Caco-2 (cell line): Measurements from ENCODE around the gene TMSB15C. TPM values are rescaled to one million over a fixed set of nuclear protein-coding genes. Genes with fewer than 3 reads are reported as not detected.
"Not testable (repeated sequence)": the region's sequence is repeated elsewhere in the genome, so short reads cannot be mapped to it uniquely, and the experiment has no call there.

Source experiments
- BruUV-seq: library from RNA; stranded (reverse); fragments of 400-500 nt; replicated peaks from 2 replicates; lab custom pipeline; 2021; lab: Mats Ljungman, UMichigan
- CTCF ChIA-PET: fragments of 300-600 bp; sonication (Branson Sonifier 250); formaldehyde crosslinking; loops from one replicate; lab custom pipeline; 2022; ENCODE audit warnings: antibody characterized with exemption; lab: Charles Lee
- POLR2A ChIA-PET: fragments of 300-600 bp; sonication (Branson Sonifier 250); formaldehyde crosslinking; loops from one replicate; lab custom pipeline; 2022; ENCODE audit warnings: antibody characterized with exemption; lab: Charles Lee
- DNase-seq, 2 experiments: peaks; one replicate each; pipeline versions ENCODE4 v3.0.0 to v3.0.0-alpha.2; 2020 to 2022
- H3K27me3 ChIP-seq: replicated peaks from 2 replicates; pipeline ENCODE4 v1.6.0; 2011; ENCODE audit warnings: low read length; ENCODE audit not compliant: control insufficient read depth, insufficient read depth
- H3K36me3 ChIP-seq: 2 replicates; pipeline ENCODE4 v1.5.1; 2011; ENCODE audit warnings: low read length; ENCODE audit not compliant: control insufficient read depth, insufficient read depth
- H3K4me1 ChIP-seq: fragments of 250-450 bp; sonication (Bioruptor Pico); 2 replicates; pipeline ENCODE4 v1.5.1; 2020; ENCODE audit warnings: mild to moderate bottlenecking
- H3K4me3 ChIP-seq: 2 replicates; pipeline ENCODE4 v1.5.1; 2011; ENCODE audit warnings: low read depth, mild to moderate bottlenecking, control low read depth, low read length
- H3K9me3 ChIP-seq: fragments of 250-450 bp; sonication (Bioruptor Pico); 2 replicates; pipeline ENCODE4 v1.5.1; 2020; ENCODE audit warnings: mild to moderate bottlenecking, moderate library complexity
- H3K27ac Mint-ChIP-seq: one replicate; pipeline ENCODE4 v1.8.0; 2022; ENCODE audit warnings: mixed read lengths; ENCODE audit not compliant: unreplicated experiment
- H3K27me3 Mint-ChIP-seq: one replicate; pipeline ENCODE4 v1.8.0; 2022; ENCODE audit warnings: mixed read lengths; ENCODE audit not compliant: insufficient read depth, unreplicated experiment
- H3K36me3 Mint-ChIP-seq: one replicate; pipeline ENCODE4 v1.8.0; 2022; ENCODE audit warnings: mild to moderate bottlenecking, mixed read lengths; ENCODE audit not compliant: insufficient read depth, unreplicated experiment
- H3K4me1 Mint-ChIP-seq: one replicate; pipeline ENCODE4 v1.8.0; 2022; ENCODE audit warnings: low read depth, mixed read lengths; ENCODE audit not compliant: unreplicated experiment
- H3K4me3 Mint-ChIP-seq: one replicate; pipeline ENCODE4 v1.8.0; 2022; ENCODE audit warnings: mild to moderate bottlenecking, moderate library complexity, mixed read lengths; ENCODE audit not compliant: unreplicated experiment
- H3K9me3 Mint-ChIP-seq: one replicate; pipeline ENCODE4 v1.8.0; 2022; ENCODE audit warnings: mixed read lengths; ENCODE audit not compliant: unreplicated experiment
- CTCF ChIP-seq, 2 experiments: fragments of 200-600 bp in 1 of 2; IDR thresholded peaks; 1 replicate in 1 of 2; 2 replicates in 1 of 2; pipeline versions ENCODE4 v1.5.1 to v1.8.0; 2011 to 2022; ENCODE audit warnings: antibody characterized with exemption in 1 of 2, control low read depth in 1 of 2, inconsistent platforms in 1 of 2, low read depth in 1 of 2, low read length in 1 of 2, mild to moderate bottlenecking in 1 of 2, moderate library complexity in 1 of 2; ENCODE audit not compliant: insufficient read depth in 1 of 2, severe bottlenecking in 1 of 2, unreplicated experiment in 1 of 2
- intact Hi-C: fragments of 100-400 bp; cut with micrococcal nuclease; formaldehyde crosslinking; loops from one replicate; pipeline ENCODE4 v1.10.0; 2022; ENCODE audit not compliant: unreplicated experiment
- total RNA-seq: library from RNA; stranded (reverse); gene quantifications from 2 replicates; pipeline ENCODE4 v1.2.3, GENCODE V29; 2022

Gene TMSB15C
- total RNA-seq, 1 experiment from 2014 or later = 3.2 TPM

DNA sequence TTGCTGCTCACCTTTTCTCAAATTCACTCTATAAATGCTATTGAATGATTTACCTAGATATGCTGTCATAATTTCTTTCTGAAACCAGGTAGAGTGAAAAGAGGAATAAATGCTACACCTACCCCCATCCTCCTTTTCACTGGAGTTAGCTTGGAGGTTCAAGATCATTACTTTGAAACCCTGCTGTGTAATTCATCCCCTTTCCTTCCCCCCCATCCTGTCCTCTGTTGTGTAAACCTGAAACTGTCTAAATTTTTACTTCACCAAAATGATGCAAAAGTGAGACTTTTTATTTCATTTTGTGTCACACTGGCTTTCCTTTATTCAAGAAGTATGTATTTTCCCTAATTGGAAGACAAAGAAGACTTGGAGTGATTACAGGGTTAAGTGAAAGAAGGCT, 41.7 kb upstream of the TMSB15C start:
- intact Hi-C loops = no loop called here
- no peak for DNase-seq
- Histone ChIP-seq H3K27me3 (no peaks in the 10 kb centered on the region), H3K4me1 (no peaks in the 10 kb centered on the region), H3K36me3 (no peaks in the 10 kb centered on the region), H3K4me3 (no peak overlapping the region), H3K9me3 (no peaks in the 10 kb centered on the region)
- Mint-ChIP-seq H3K27ac (no peak overlapping the region), H3K4me1 (no peaks in the 10 kb centered on the region), H3K36me3 (no peaks in the 10 kb centered on the region), H3K9me3 (no peaks in the 10 kb centered on the region), H3K4me3 (no peak overlapping the region), H3K27me3 (no peaks in the 10 kb centered on the region)
- CTCF ChIA-PET = no interaction called here
- POLR2A ChIA-PET = no interaction called here
- BruUV-seq = no TSS peak
- TF ChIP-seq CTCF (IDR thresholded peaks at IDR 0.05; ENCODE audit: insufficient read depth in 1 of 2, low read depth in 1 of 2, low read length in 1 of 2, severe bottlenecking in 1 of 2, unreplicated experiment in 1 of 2) = no peak

GRCh38 chrX:104113222-104113965, 37.4 kb upstream of the TMSB15C start:
- H3K4me1 Mint-ChIP-seq = no peaks in the 10 kb centered on the region
- Histone ChIP-seq H3K36me3 (no peaks in the 10 kb centered on the region), H3K27me3 (no peaks in the 10 kb centered on the region), H3K4me3 (peak overlapping the region; percentile 64), H3K9me3 (no peaks in the 10 kb centered on the region), H3K4me1 (no peaks in the 10 kb centered on the region)
- peak; percentile 26 to 65 for TF ChIP-seq CTCF (IDR thresholded peaks at IDR 0.05; ENCODE audit: insufficient read depth in 1 of 2, low read depth in 1 of 2, low read length in 1 of 2, severe bottlenecking in 1 of 2, unreplicated experiment in 1 of 2)
- BruUV-seq = no TSS peak
- H3K27me3 Mint-ChIP-seq = no peaks in the 10 kb centered on the region
- DNase-seq = peak; percentile 58 to 67
- H3K36me3 Mint-ChIP-seq = no peaks in the 10 kb centered on the region
- ChIA-PET POLR2A (no interaction called here), CTCF (interaction anchor here (1.0 to 2.4 kb wide), 2 partner anchors 200 to 268 kb away, joined by 4 to 8 read pairs; no protein-coding TSS in a partner anchor)
- intact Hi-C loops = loop anchor here (1.0 to 5.0 kb wide), 2 partner anchors 23 to 266 kb away; no protein-coding TSS in a partner anchor
- H3K4me3 Mint-ChIP-seq = peak overlapping the region; percentile 89
- no peak overlapping the region for H3K27ac Mint-ChIP-seq
- H3K9me3 Mint-ChIP-seq = no peaks in the 10 kb centered on the region

DNA sequence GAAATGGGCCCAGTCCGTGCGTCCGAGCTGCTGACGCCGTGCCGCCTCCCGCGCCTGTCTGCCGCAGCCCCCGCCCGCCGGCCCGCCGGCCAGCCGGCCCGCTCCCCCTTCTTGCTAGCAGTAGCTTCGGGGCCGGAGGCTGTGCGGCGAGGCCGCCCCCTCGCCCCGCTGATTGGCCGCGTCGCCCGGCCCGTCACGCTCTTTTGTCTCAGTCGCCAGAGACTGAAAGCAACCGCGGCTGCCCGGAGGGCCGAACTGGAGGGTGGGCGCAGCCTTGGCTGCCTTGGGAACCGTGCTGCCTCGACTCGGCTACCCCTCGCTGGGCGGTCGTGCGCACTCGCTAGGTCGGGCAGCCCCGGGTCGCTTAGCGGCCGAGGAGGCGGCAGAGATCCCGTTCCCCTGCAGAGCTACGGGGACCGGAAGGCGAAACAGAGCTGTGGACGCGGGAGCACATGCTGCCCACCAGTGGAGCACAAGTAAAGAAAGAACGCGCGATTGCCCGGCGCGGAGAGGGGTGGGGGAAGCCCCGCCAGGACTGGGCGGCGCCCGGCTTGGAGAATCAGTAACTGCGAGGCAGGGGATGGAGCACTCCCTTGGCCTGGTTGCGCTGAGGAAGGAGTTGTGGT, 36.4 kb upstream of the TMSB15C start, which contains the start of gene ZCCHC18:
ZCCHC18 (plus strand) TSS at position 198 of the 626 bp plus-strand sequence. CDS start 1,589 bp downstream, outside the sequence.
- Mint-ChIP-seq H3K27me3 (no peaks in the 10 kb centered on the region), H3K36me3 (no peaks in the 10 kb centered on the region), H3K9me3 (no peaks in the 10 kb centered on the region), H3K4me3 (peak within 1 kb of the TSS; percentile 89), H3K4me1 (no peaks in the 10 kb centered on the region), H3K27ac (no peak within 1 kb of the TSS)
- intact Hi-C loops = loop anchor here (5.0 kb wide), 1 partner anchor 265 kb away; no protein-coding TSS in a partner anchor
- Histone ChIP-seq H3K4me1 (no peaks in the 10 kb centered on the region), H3K27me3 (no peaks in the 10 kb centered on the region), H3K4me3 (peak within 1 kb of the TSS; percentile 64), H3K36me3 (no peaks in the 10 kb centered on the region), H3K9me3 (no peaks in the 10 kb centered on the region)
- ChIA-PET POLR2A (no interaction called here), CTCF (interaction anchor here (1.0 to 2.4 kb wide), 2 partner anchors 199 to 267 kb away, joined by 4 to 8 read pairs; no protein-coding TSS in a partner anchor)
- TF ChIP-seq CTCF (IDR thresholded peaks at IDR 0.05; ENCODE audit: insufficient read depth in 1 of 2, low read depth in 1 of 2, low read length in 1 of 2, severe bottlenecking in 1 of 2, unreplicated experiment in 1 of 2) = no peak
- BruUV-seq = no TSS peak
- peak; percentile 38 to 55 for DNase-seq

DNA sequence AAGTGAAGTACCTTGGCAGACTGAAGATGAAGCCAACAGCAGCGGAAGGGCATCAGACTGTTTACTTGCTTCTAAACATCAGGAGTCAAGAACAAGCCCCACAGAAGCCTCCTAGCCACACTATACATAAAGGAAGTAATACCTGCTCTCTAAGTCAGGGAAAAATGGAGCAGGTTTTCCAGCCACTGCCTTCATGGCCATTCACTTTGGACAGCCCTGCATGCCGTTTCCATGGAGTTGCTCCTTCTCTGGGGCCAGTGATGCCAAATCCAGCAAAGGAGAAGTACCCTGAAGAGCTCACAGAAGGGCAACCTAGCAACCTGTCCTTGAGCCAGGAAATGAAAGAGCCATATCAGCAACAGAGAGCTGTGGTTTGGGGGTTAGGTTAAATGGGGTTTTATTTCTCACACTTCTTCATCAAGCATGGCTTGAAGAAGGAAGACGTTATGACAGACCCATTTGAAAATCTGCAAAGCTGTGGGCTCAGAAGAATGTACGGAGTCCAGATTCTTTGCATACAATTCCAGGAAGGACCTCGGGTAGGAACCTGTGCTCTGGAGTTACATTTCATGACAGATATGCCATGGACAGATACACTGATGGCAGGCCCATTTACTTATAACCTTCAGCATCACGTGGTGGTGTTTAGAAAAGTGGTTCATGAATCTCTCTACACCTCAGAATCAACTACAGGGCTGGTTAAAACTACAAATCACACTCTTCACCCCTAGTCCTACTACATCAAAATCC, 34.6 kb upstream of the TMSB15C start:
- POLR2A ChIA-PET, H3K27ac Mint-ChIP-seq, DNase-seq, H3K27me3 Mint-ChIP-seq, H3K36me3 ChIP-seq, H3K4me3 ChIP-seq, H3K9me3 ChIP-seq, H3K4me1 ChIP-seq, H3K9me3 Mint-ChIP-seq, BruUV-seq, H3K36me3 Mint-ChIP-seq, H3K4me3 Mint-ChIP-seq, H3K4me1 Mint-ChIP-seq, CTCF ChIA-PET, H3K27me3 ChIP-seq: not testable (repeated sequence)
- intact Hi-C loops = loop anchor here (5.0 kb wide), 1 partner anchor 263 kb away; no protein-coding TSS in a partner anchor
